Activated naive CD4-positive, alpha-beta T cell treated with anti-CD3 and anti-CD28 coated beads, Interleukin-2, amount 50 U/mL, for 72 hours (primary cell): Measurements from ENCODE around the gene ACBD6. TPM values are rescaled to one million over a fixed set of nuclear protein-coding genes. Genes with fewer than 3 reads are reported as not detected.

Experiments used
- ATAC-seq, 2 donors: fragments of 150-1000 bp; cut with Tn5 transposase; 2 replicates each; pipeline ENCODE4 v1.10.0; 2021; ENCODE audit warnings: mild to moderate bottlenecking in 2 of 2, moderate library complexity in 2 of 2
- DNase-seq, 2 donors: peaks; one replicate each; pipeline ENCODE4 v3.0.0; 2021 to 2022; ENCODE audit warnings: low spot score in 2 of 2
- H3K27ac Mint-ChIP-seq, 2 donors: one replicate each; pipeline ENCODE4 v1.8.0; 2022; ENCODE audit warnings: mild to moderate bottlenecking in 2 of 2, mixed read lengths in 2 of 2
- H3K36me3 Mint-ChIP-seq, 2 donors: one replicate each; pipeline ENCODE4 v1.8.0; 2022; ENCODE audit warnings: mixed read lengths in 2 of 2
- H3K9me3 Mint-ChIP-seq, 2 donors: one replicate each; pipeline ENCODE4 v1.8.0; 2022; ENCODE audit warnings: mixed read lengths in 2 of 2
- total RNA-seq, 2 donors: library from RNA; stranded (reverse); gene quantifications; one replicate each; pipeline ENCODE4 v1.2.3, GENCODE V29; 2022

The ACBD6 gene
- total RNA-seq, 2 donors from 2014 or later: 18.6 to 51.2 TPM

- H3K27ac Mint-ChIP-seq: peak overlapping the region in 1 of 2 donors; percentile 16
Measured at GRCh38 chr1:180267761-180268555, 234.4 kb downstream of the ACBD6 start.

GRCh38 chr1:180267211-180267561 is 235.2 kb downstream of the ACBD6 start:
- no peaks in the 10 kb centered on the region for H3K9me3 Mint-ChIP-seq
- DNase-seq: no peak
- H3K27ac Mint-ChIP-seq: no peak overlapping the region
- no peak for ATAC-seq
- no peaks in the 10 kb centered on the region for H3K36me3 Mint-ChIP-seq

More at GRCh38 chr1:180267761-180268555, 234.4 kb downstream of the ACBD6 start:
- ATAC-seq (no peak), DNase-seq (no peak)
- Mint-ChIP-seq H3K9me3 (no peaks in the 10 kb centered on the region), H3K36me3 (no peaks in the 10 kb centered on the region)

- Mint-ChIP-seq H3K36me3 (no peaks in the 10 kb centered on the region), H3K9me3 (no peaks in the 10 kb centered on the region), H3K27ac (no peak overlapping the region)
- peak in 1 of 2 donors; percentile 18 for ATAC-seq
- DNase-seq: no peak
Measured at GRCh38 chr1:180266275-180267210, 235.8 kb downstream of the ACBD6 start.

GRCh38 chr1:180265871-180266270 is 236.5 kb downstream of the ACBD6 start:
- Mint-ChIP-seq H3K27ac (no peak overlapping the region), H3K36me3 (no peaks in the 10 kb centered on the region), H3K9me3 (no peaks in the 10 kb centered on the region)
- ATAC-seq (no peak), DNase-seq (no peak)

GRCh38 chr1:180265201-180265600 is 237.2 kb downstream of the ACBD6 start:
- H3K27ac Mint-ChIP-seq: no peak overlapping the region
- no peaks in the 10 kb centered on the region for H3K9me3 Mint-ChIP-seq
- no peak for DNase-seq
- no peak for ATAC-seq
- no peaks in the 10 kb centered on the region for H3K36me3 Mint-ChIP-seq

- no peak for ATAC-seq
- Mint-ChIP-seq H3K27ac (no peak overlapping the region), H3K9me3 (no peaks in the 10 kb centered on the region), H3K36me3 (no peaks in the 10 kb centered on the region)
- no peak for DNase-seq
Measured at GRCh38 chr1:180264595-180264994, 237.8 kb downstream of the ACBD6 start.

GRCh38 chr1:180262628-180263488 is 239.5 kb downstream of the ACBD6 start:
- no peak overlapping the region for H3K27ac Mint-ChIP-seq

GRCh38 chr1:180261524-180262155 is 240.7 kb downstream of the ACBD6 start:
- Mint-ChIP-seq H3K36me3 (no peaks in the 10 kb centered on the region), H3K9me3 (no peaks in the 10 kb centered on the region), H3K27ac (no peak overlapping the region)
- DNase-seq (no peak), ATAC-seq (no peak)

More at GRCh38 chr1:180262628-180263488, 239.5 kb downstream of the ACBD6 start:
- no peaks in the 10 kb centered on the region for H3K9me3 Mint-ChIP-seq
- DNase-seq (no peak), ATAC-seq (no peak)
- no peaks in the 10 kb centered on the region for H3K36me3 Mint-ChIP-seq

GRCh38 chr1:180261030-180261429 is 241.3 kb downstream of the ACBD6 start:
- no peaks in the 10 kb centered on the region for H3K9me3 Mint-ChIP-seq
- H3K36me3 Mint-ChIP-seq: no peaks in the 10 kb centered on the region

GRCh38 chr1:180260541-180260940 is 241.8 kb downstream of the ACBD6 start:
- ATAC-seq (no peak), DNase-seq (no peak)
- Mint-ChIP-seq H3K27ac (no peak overlapping the region), H3K9me3 (no peaks in the 10 kb centered on the region), H3K36me3 (no peaks in the 10 kb centered on the region)

More at GRCh38 chr1:180261030-180261429, 241.3 kb downstream of the ACBD6 start:
- DNase-seq: no peak
- no peak for ATAC-seq
- no peak overlapping the region for H3K27ac Mint-ChIP-seq

GRCh38 chr1:180259431-180260338 is 242.7 kb downstream of the ACBD6 start:
- H3K36me3 Mint-ChIP-seq: no peaks in the 10 kb centered on the region

GRCh38 chr1:180258935-180259334 is 243.4 kb downstream of the ACBD6 start:
- Mint-ChIP-seq H3K36me3 (no peaks in the 10 kb centered on the region), H3K27ac (peak overlapping the region; percentile 13 to 84), H3K9me3 (no peaks in the 10 kb centered on the region)
- ATAC-seq (no peak), DNase-seq (no peak)

More at GRCh38 chr1:180259431-180260338, 242.7 kb downstream of the ACBD6 start:
- H3K27ac Mint-ChIP-seq: peak overlapping the region in 1 of 2 donors; percentile 13
- H3K9me3 Mint-ChIP-seq: no peaks in the 10 kb centered on the region
- DNase-seq (no peak), ATAC-seq (peak in 1 of 2 donors; percentile 12)

GRCh38 chr1:180258290-180258689 is 244.1 kb downstream of the ACBD6 start:
- Mint-ChIP-seq H3K9me3 (no peaks in the 10 kb centered on the region), H3K27ac (peak overlapping the region in 1 of 2 donors; percentile 52), H3K36me3 (no peaks in the 10 kb centered on the region)
- no peak for DNase-seq
- no peak for ATAC-seq

GRCh38 chr1:180257486-180257885 is 244.9 kb downstream of the ACBD6 start:
- H3K27ac Mint-ChIP-seq: no peak overlapping the region
- H3K36me3 Mint-ChIP-seq: no peaks in the 10 kb centered on the region
- no peak for DNase-seq
- ATAC-seq: no peak
- H3K9me3 Mint-ChIP-seq: no peaks in the 10 kb centered on the region

GRCh38 chr1:180257028-180257386 is 245.4 kb downstream of the ACBD6 start:
- H3K27ac Mint-ChIP-seq: no peak overlapping the region
- DNase-seq (no peak), ATAC-seq (no peak)
- no peaks in the 10 kb centered on the region for H3K9me3 Mint-ChIP-seq
- H3K36me3 Mint-ChIP-seq: no peaks in the 10 kb centered on the region
